Activated CD4-positive, CD25-positive, alpha-beta regulatory T cell treated with anti-CD3 and anti-CD28 coated beads, Interleukin-2, amount 50 U/mL, for 16 hours (primary cell): ENCODE results near the gene PRSS56.

Source experiments
- DNase-seq: peaks from one replicate; pipeline ENCODE4 v3.0.0-alpha.2; 2020; ENCODE audit warnings: low read depth, low spot score

Gene PRSS56

DNA sequence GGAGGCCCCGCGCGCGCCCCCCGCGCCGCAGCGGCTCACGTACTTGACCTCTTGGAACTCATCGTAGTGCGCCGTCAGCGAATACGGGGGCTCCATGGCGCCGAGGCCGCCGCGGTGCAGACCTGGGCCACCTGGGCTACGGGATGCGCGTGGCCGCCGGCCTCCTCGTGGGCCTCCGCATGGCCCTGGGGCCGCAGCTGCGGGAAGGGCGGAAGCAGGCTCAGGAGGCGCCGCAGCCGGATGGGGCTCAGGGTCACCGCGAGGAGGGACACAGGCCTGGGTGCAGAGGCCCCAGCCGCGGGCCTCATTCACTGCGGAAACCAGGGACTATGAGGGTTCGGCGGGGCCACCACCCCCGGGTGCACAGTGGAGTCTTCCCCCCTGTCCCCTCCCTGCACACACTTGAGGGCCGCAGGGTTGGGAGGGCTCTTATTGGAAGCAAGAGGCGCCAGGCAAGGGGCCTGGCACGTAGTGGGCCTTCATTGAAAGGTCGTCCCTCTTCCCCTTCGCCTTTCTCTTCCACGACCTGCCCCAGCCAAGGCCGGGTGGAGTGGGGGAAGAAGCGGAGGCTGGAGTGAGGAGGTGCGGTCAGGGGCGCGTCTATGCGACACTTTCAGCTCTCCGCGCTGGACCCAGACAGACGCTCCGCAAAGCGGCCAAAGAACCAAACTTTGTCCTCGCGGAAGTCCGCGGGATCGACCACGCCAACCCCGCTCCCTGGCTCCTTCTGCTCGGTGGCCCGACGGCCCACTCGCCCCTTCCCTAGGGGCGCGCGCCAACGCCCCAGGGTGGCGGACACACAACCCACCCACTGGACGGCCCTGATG, 33.4 kb upstream of the PRSS56 start:
- no peak for DNase-seq

DNA sequence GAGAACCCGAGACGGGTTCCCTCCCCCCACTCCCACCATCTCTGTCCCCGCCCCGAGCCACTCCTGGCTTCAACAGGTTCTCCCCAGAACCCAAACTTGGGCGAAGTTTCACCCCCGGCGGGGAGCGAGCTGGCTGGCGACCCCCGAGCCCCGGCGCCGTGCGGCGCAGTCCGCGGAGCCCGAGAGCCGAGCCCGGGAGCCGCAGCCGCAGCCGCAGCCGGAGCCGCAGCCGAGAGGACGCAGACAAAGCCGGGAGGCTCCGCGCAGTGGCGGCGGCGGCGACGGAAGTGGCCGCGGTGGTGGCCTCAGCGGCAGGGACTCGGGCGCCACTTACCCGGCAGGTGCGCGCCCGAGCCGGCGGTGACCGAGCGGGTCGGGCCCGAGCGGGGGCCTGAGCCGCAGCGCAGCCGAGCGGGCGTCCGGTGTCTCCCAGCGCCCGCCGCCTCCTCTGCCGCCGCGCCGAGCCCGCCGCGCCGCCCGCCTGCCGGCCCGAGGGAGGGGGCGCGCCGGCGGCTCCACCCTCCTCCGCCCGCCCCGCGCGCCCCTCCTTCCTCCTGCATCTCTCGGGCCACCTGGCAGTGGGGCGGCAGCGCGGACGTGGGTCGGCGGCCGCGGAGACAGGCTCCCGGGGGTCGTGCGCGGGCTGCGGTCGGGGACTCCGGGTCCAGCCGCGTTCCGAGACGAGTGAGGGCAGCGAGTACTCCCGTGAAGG, 32.6 kb upstream of the PRSS56 start, which contains the start of gene ECEL1:
ECEL1 (minus strand) TSS at position 450 of the 712 bp plus-strand sequence. CDS start 1,181 bp downstream, outside the sequence.
- DNase-seq, result no peak

DNA sequence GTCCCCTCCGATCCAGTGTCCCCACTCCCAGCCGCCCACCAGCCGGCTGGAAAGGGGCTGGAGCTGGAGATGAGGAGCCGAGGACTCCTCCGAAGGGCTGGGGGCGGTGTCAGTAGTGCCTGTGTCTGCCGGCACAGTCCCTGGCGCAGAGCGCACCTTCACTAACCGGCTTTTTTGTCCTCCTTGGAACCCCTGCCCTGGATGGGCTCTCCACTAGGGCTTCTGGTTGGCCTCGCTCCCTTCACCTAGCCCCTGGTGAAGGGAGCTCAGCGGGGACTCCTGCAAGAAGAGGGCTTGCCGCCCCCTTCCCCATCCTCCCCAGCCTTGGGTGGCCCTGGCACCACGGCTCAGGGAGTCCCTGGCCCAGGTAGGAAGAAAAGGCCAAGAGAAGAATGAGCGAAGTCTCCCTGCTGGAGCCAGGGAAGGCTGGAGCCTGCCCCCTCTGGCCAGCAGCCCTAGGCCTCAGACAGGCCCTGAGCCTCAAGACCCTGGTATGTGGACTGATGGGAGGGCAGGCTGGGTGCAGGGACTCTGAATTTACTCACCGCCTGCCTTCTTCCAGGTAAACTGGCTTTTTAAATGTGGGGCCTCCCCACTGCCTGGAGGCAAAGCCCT, 32.0 kb upstream of the PRSS56 start:
- DNase-seq, result no peak

DNA sequence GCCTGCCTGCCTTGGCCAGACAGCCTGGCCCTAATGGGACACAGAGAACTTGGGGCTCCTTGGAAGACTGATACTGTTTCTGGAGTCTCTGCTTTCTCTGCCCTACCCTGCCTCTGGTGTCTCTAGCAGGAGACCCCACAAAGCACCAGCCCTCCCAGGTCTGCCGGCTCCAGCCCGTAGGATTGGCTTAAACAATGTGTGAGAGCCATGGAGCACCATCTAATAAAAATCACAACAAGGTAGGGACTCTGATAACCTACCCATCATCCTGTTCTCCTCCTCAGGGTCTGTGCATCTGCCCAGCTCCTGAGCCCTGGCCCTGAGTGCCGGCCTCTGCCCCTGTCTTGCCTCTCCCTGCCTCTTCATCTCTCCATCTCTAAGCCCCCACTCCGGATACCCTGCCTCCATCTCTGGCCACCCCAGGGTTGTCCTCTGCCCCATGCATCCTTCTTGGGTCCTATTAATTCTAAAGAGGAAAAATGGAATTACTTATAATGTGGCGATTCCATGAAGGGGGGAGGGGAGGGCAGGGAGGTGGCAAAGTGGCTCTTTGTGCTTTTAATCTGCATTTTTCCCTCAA, 31.4 kb upstream of the PRSS56 start:
- DNase-seq, result no peak

DNA sequence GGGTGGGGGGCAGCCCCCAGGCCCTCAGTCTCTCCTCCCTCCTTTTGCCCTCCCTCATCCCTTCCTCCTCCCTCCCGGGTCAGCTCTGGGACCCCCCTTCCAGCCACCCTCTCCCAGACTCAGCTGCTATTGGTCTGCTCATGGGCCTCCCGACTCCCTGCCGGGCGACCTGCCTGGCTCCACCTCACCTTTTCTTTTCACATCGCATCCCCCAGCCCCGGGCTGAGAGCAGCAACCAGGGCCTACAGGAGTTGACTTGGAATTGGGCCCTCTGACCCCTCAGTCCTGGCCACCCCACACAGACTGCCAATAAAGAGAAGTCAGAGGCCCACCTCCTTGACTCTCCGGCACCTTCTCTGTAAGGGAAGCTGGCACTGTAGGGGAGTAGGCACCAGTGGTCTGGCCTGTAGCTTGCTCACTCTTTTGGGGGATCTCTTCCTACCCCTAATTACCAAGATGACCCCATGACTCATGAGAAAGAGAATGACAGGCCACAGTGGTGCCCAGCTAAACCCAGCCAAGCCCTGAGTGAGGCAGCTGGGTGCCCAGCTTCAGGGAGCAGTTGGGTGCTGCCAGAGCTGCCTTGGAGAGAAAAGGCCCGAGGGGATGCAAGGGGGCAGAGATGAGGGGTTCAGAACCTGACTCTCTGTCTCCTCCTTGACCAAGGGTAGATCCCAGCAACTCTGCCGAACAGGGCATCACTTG, 30.5 kb upstream of the PRSS56 start:
- DNase-seq, result no peak

DNA sequence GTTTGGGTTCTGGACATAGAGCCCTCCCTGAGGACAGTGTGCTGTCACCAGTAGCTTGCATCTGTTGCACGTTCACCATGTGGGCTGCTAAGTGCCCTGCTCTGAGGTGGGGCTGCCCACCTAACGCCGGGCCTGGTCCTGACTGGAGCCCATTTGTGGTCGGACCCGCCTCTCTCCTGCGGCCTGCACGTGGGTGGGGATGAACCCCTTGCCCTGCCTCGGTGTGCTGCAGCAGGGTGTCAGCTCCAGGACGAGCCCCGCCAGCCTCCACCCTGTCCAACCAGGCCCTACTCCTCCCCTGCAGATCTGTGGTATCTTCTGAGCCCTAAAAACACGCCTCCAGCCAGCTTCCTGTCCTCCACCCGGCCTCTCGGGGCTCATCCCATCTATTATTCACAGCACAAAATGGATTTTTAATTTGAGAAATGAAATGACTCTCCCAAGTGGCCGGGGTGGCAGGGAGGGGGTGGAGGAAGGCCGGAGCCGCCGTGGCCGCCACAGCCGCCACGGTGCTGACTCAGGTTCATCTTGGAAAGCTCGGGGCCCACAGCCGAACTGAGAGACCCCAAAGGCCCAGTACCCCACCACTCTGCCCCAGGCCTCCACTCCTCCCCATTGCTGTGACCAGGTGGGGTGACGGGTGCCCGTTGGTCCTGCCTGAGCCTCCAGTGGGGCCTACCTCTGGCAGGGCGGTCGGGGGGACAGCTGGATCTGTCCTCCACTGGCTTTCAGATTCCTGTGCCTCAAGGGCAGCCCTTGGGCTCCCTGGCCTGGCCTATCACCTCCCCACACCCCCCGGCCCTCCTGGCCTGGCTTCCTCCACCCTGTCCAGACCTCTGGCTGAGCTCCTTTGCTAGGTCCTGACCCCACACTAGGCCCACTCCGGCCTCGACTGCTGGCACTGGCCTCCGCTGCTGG, 29.7 kb upstream of the PRSS56 start:
- DNase-seq, result no peak

DNA sequence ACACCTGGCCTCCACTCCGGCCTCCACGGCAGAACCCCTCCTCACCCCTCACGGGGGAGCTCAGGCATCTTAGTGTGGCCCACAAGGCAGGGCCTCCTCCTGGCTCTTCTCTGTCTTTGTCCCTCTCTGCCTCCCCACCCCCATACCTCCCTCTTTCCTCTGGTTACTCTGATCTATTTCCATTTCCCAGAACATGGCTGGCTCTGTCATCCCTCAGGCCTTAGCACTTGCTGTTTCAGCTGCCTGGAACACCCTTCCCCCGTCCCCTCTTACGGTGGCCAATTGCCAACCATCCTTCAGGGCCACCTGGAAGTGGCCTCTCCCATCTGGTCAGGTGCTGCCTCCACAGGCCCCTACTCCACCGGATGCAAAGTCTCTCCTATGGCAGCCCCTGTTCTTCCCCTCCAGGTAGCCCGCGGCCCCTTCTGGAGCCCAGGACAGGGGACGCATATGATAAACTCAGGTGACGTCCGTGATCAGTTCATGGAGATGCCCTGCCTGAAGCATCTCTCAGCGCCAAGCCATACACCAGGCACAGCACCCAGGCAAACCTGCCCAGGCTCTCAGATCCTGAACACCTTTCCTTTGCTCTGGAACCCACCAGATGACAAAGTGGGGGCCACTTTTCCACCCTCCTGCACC, 28.9 kb upstream of the PRSS56 start:
- no peak for DNase-seq

DNA sequence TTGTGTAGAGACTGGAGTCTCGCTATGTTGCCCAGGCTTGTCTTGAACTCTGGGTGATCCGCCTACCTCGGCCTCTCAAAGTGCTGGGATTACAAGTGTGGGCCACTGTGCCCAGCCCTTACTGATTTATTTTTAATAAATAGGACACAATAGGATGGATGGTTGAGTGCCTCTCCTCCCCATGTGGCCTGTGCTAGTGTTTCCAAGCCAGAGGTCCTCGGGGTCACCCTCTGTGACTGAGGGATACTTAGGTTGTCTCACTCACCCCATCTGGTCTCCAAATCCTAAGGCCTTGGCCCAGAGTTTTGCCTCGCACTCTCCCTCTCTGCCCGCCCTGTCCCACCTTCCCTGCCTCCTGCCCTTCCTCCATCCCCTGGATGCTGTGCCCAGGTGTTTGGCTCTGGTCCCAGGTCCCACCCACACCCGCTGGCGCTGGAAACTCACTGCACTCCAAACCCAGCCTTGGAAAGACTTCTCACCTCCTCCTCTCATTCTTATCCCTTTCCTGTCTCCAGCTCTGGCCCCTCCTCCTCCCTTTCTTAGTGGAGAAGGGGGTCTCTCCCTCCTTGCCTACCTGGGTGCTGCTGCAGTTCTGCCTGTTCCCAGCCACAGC, 27.8 kb upstream of the PRSS56 start:
- no peak for DNase-seq

DNA sequence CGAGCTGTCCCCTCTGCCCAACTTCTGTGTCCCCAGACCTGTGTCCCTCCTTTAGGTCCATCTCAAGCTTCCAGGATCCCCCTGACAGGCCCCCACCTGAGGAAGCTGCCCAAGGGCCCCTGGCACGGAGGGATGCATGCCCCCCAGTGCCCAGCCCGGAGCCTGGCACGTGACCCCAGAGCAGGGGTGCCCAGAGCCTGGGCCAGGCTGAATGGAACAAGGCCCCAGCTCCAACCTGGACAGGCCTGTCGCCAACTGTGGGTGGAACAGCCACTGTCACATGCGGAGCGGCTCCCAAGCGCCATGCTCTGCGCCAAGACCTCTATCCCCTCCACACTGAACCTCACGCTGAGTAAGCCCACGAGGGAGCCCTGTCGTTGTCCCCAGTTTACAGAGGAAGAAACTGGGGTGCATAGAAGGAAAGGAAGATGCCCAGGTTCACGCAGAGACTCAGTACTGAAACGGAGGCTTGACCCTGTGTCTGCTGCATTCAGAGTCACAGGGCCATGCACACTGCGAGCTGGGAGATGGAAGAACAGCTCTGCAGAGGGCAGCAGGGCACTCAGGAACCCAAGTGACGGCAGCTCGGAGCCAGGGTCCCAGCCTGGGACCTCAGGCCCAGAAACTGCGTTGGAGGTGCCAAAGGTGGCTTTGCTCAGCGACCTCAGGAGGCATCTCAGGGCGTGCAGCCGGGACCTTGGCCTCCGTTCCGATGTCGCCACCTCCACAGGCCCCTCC, 27.1 kb upstream of the PRSS56 start:
- DNase-seq, result no peak

DNA sequence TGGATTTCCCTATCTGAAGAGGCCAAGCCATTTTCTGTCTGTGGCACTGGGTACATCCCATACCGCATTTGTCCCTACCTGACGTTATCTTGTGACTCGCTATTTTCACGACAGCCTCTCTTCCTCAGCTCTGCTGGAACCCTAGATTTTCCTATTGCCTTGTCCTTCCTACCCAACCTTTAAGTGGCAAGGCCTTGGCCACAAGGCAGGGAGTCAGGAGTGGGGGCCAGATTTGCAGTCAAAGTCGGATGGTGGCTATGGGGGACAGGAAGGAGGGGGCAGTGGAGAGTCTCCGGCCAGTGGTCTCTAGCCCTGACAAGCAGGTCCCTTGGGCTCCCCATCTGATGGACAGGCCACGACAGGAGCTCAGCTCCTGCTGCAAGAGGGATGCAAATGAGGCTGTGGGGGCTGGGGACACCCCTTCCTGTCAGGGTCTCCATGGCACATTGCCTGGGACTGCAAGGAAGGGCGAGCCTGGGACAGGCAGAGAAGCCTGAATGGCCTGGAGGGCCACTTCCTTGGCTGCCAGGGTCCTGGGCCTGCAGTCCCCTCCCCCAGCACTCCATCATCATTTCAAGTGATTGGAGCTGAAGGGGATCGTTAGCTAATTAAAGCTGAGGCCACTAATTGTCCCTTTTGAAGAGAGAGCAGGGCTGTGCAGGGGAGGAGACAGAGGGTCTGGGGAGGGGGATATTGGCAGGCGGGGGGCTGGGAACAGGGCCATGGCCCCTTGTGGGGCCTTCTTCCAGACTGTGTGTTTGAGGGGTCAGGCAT, 26.3 kb upstream of the PRSS56 start:
- DNase-seq, result no peak

DNA sequence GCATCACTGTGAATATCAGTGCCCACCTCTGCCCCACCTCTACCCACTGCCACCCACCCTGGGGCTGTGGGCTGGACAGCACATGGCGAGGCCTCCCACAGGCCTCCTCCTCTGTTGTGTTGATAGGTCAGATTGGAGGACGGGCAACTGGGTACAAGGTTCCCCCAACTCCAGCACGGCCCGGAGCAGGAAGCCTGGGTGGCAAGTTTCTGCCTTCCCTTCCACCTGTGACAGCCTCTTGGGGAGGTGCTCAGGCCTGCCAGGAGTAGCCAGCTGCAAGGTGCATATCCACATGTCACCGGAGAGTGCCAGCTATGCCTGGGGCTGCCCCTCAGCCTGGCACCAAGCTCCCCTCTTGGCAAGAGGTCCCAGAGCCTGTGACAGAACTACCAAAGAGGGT, 25.6 kb upstream of the PRSS56 start:
- no peak for DNase-seq

DNA sequence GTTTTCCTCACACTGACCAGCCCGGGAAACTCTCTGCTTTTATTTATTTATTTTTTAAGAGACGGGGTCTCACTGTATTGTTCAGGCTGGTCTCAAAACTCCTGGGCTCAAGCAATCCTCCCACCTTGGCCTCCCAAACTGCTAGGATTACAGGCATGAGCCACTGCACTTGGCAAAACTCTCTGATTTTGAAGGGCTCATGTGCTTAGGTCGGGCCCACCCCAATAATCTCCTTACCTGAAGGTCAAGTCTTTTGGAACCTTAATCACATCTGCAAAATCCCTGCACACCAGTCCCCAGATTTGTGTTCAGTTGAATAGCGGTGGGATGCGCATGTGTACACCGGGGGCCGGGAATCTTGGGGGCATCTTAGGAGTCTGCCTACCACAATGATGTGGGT, 24.9 kb upstream of the PRSS56 start:
- no peak for DNase-seq

DNA sequence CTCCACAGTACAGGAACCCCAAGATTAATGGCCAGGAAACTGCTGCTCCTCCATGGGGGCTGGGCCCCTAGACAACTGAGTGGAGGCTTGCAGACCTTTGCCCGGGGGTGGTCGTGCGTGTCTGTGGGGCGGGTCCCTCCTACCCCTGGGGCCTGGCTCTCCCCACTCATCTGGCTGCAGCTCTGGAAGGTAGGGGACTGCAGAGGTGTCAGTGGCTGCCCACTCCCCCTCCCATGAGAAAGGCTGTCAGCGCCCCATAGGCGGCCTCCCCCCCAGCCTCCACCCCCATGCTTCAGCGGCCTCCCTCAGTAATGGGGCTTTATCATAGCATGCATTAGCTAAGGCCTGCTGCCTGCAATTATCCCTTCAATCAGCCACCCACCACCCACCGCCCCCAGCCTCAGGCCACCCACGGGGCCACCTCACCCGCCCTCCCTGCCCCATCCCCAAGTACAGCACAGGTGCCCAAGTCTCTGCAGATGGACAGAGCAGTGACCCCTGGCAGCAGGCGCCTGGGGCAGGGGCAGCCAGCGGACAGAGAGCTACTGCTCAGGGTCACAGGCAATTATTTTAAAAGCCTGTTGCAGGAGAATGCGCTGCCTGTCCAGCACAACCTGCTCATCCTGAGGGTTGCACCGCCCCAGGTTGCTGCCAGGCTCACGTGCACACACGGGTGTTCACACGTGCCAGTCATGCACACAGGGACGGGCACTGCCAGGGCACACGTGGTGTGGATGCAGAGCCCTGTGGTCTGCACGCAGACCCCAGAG, 23.5 kb upstream of the PRSS56 start:
- DNase-seq, result no peak

DNA sequence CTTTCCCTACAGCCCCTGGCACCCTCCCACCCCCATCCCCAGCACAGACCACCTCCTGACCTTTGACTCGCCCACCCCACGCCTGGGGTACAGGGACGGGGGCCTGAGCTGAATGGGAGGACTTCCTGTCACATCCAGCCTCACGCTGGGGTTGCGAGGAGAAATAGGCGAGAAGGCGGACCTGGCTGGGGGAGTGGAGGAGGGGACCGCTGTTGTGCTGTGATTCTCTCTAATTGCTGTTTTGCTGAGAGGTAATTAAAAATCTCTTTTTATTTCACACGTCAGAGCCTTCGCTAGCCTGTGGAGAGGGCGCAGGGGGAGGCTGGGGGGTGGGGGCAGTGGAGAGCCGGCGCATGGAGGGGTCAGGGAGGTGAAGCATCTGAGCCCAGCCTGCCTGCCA, 22.8 kb upstream of the PRSS56 start:
- no peak for DNase-seq

DNA sequence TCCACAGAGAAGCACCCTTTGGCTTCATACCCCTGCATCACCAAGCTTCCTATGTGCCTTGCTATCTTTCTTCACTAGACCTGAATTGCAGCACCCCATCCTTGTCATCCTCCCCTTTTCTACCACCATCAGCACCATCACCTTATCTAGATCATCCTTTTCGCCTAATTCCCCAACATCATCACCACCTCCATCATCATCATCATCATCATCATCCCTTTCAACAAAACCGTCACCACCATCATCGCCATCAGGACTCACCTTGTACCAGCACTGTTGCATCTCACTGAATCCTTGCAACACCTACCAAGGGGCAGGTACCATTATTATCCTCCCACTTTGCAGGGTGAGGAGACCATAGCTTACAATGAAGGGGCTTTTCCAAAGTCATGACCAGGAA, 21.7 kb upstream of the PRSS56 start:
- DNase-seq, result no peak

DNA sequence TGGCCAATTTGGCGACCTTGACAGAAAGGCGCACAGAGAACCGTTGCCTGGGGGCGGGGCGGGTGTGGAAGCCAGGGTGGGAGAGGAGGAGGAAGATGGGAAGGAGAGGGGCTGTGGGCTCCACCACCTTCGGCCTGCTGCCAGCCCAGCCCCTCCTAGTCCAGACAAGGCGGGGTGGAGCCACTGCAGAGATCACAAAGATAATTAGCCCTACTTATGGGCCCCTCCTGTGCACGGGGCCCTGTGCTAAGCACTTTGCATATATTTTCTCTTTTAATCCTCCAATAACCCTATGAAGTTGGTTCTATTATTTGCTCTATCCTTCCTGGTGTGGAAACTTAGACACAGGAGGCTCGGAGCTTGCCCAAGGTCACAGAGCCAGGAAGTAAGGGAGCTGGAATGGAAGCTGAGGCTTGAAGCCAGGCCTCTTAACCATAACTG, 18.8 kb upstream of the PRSS56 start:
- DNase-seq, result no peak

DNA sequence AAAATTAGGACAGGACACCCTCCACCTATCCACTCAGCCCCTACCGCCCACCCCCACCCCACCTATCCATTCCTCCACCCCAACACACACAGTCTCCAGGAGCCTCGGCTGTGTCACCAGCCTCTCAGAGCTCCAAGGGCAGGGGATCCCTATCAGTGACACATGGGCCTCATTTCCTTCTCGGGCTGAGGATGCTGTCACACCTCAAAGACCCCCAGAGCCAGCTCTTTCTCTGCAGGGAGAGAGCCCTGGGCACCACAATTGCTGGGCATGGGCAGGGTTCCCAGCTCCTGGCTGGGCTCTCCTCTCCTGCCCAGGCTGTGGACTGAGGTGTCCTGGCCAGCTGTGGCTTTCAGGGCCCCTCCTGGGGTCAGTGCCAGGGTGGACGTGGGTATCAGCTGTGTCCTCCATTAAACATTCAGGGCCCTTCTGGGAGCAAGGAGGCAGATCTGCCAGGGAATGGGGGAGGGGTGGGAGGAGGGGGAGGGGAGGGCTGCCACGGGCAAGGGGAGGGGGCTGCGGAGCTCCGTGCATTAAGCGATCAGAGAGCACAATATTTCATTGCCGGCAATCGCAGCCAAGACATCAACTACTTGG, 18.3 kb upstream of the PRSS56 start:
- DNase-seq, result no peak
